Activated CD8-positive, alpha-beta memory T cell treated with anti-CD3 and anti-CD28 coated beads for 4 hours (primary cell): ENCODE measurements around the gene RYR3.
"Not testable (repeated sequence)": the region's sequence is repeated elsewhere in the genome, so short reads cannot be mapped to it uniquely, and the experiment has no call there.

ENCODE experiments used
- DNase-seq, 2 donors: peaks; one replicate each; pipeline ENCODE4 v3.0.0-alpha.2; 2020; ENCODE audit warnings: low read depth in 2 of 2

Gene RYR3

DNA sequence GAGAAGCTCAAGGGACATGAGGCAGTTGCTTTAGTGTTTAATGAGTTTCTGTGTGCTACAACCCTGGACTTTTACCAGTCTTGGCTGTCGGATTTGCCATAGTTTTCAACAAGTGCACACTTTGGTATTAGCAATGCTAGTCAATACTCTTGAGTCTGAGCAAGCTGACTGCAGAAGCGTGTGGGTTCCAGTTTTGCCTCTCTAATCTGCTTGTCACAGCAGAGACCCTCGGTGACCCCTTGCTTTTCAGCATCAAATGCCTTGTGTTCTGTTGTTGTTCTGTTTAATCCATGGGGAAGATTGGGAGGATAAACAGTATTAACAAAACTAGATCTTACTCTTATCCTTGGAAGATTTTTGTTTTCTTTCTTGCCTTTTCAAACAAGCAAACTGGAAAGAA lies 463.2 kb downstream of the RYR3 start:
- no peak for DNase-seq

DNA sequence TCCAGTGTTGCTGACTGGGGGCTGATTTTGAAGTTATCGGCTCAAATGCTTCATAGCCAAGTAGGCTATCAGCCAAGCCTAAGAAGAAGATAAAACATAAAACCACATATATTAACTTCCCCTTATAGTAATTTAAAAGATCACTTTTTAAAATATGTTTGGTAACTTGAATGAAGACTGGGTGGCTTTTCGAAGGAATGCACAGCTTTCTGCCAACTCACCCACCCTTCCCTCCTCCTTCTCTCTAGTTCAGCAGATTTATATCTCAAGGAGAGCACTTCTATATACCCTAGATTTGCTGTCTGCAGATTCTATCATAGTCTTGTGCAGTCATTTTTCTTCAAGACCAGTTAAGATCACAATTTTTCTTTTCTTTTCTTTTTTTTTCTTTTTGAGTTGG lies 468.1 kb downstream of the RYR3 start:
- DNase-seq: no peak

DNA sequence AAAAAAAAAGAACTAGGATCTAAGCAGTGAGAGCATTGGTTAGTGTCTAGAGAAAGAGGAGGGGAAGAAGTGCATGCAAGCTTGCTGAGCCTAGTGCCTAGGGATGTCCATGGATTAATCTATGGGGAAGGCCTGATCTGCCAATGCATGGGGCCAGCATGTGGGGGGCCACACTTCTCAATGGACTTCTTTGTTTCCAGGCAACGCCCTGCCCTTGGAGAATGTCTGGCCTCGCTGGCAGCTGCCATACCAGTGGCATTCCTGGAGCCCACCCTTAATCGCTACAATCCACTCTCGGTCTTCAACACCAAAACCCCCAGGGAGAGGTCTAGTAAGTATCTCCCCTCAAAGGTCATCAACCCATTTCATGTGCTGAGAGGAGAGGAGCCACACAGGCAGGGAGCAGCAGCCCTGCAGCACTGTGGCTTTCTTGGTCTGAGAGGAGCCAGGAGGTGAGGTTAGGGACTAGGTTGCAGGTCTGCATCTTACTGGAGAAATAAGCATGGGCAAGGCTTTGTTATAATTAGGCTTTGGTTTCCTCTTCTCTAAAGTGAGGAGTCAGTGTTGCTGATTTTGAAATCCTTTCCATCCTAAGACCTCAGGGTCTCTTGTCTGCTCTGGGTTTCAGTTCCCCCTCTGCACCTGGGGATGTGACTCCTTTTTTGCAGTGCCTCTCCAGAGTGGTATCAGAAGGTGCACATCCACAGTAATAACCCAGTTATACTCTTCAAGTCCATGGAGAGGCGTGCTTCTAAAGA lies 469.4 kb downstream of the RYR3 start:
- no peak for DNase-seq

DNA sequence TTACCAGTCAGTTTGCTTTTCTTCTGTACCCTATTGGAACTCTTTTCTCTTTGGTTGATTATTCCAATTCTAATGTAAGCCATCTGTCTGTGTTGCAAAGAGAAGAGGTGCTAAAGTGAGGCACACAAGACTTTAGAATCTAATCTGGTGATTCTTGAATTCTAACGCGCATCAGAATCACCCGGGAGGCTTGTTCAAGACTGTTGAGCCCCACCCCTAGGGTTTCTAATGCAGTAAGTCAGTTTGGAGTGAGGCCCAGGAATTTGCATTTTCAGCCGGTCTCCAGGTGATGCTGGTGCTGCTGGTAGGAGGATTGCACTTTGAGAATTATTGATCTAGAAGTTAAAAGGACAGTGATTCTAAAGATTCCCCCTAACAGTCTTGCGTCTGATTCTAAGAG lies 472.2 kb downstream of the RYR3 start:
- DNase-seq: no peak

DNA sequence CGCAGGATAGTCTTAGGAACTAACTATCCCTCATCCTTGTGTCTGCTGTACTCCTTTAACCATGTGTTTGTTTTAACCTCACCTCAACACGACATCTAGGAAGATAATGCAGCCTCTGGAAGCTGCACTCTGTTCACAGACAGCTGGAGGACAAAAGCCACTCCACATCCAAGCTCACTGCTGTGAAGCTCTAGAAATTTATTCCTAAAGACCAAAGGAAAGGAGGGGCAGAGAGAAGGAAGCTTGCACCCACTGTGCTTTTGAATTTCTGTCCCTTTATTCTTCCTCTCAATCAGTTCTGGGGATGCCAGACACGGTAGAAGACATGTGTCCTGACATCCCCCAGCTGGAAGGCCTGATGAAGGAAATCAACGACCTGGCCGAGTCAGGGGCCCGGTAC lies 474.6 kb downstream of the RYR3 start:
- DNase-seq: no peak

DNA sequence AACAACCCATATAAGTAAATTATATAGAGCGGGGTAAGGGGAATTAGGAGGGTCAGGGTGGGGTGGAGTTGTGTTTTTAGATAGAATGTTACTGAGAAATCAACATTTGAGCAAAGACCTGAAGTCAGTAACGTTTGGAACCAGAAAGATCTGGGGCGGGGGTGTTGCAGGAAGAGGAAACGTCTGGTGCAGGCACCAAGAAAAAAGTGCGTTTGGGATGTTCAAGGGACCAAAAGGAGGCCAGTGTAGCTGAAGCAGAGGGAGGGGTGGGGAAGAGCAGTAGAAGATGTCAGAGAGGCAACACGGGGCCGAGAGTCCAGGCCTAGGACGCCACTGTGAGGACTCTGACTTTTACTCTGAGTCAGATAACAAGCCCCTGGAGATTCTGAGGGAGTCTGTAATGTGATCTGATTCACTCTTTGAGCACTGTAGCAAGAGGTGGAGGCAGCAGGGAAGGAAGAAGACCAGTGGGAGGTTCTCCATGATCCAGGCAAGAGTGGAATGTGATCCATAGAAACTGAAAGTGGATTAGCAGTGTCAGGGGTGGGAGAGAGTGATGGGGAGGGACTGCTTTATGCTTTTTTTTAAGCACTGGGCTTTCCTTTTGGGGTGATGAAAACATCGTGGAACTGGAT lies 478.3 kb downstream of the RYR3 start:
- DNase-seq: no peak

DNA sequence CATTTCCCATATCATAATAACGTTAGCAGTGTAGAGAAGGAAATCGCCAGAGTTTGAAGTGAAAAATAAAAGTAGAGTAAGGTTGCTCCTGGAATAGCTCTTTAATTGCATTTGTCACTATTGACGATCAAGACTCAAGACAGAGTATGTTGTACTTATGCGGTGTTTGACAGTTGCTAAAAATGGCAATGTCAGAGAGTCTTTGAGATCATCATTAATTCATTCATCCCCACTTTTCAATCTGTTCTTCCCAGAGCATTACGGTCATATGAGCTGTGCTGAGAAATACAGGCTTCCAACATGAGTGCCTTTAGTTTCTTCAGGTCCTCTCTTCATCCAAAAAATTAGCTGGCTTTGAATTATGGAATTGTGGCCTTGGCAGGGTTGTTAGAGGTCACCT lies 483.7 kb downstream of the RYR3 start:
- no peak for DNase-seq

DNA sequence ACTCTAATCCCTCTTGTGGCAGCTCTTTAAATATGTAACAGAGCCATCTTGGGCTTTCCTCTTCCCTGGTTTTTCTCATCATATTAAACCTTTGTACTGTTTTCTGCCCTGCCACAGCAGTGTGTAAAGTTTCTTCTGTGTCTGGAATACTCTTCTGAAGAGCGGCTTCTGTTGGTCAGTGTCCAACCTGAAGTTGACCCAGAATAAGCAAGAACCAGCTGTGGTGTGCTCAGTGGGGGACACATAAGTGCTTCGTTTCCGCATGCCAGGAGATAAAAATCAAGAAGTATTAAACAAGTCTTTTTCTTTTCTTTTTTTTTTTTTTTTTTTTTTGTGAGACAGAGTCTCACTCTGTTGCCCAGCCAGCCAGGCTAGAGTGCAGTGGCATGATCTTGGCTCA lies 484.3 kb downstream of the RYR3 start:
- no peak for DNase-seq

DNA sequence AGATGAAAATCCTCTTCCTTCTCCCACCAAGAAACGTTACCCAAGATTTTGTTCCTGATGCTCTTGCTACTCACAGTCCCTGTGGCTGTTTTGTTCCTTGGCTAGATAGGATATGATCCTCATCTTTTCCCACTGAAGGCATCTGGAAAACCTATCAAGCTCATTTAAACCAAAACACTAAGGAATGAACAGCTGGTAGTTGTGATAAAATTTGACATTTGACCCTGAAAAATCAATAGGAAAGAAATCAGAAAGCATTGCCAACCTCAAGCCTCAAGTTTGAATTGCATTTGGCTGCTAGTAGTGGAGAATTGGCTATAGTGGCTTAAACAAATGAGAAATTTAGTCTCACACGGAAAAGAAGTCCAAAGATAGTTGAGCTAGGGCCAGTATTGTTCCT lies 486.9 kb downstream of the RYR3 start:
- DNase-seq: no peak

DNA sequence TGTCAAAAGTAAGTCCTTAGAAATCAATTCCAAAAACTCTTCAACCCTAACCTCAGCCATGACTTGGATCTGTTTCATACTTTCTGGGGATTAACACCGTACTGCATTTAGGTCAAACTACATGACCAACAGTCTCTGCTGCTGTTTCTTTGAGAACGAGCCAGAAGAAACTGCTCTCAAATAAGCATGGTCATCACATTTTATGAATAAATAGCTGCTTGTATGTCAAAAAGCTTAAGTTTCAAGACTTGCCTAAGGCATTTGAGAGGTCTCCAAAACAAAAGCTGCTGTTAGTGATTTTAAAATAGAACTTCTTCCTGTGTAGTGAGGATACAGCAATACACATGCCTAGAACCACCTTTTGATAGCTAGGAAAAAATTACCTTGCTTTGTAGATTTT lies 491.2 kb downstream of the RYR3 start:
- DNase-seq: no peak

DNA sequence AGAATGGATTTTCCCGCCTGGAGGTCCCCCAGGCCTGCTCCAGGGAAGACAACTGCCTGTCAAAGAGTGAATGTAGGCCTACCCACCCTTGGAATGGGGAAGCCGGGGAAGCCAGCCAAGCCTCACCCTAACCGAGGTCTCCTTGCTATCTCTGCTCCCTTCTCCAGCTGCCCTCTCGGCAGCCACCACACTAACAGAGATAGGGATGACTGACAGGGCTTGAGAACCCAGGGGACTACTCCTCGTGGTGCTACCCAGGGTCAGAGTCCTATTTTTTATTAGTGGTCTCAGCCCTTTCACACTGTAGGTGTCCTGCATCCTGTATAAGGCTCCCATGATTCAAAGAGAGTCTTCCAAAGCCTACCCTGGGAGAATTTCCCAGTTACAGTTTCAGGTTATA lies 496.9 kb downstream of the RYR3 start:
- DNase-seq: no peak

DNA sequence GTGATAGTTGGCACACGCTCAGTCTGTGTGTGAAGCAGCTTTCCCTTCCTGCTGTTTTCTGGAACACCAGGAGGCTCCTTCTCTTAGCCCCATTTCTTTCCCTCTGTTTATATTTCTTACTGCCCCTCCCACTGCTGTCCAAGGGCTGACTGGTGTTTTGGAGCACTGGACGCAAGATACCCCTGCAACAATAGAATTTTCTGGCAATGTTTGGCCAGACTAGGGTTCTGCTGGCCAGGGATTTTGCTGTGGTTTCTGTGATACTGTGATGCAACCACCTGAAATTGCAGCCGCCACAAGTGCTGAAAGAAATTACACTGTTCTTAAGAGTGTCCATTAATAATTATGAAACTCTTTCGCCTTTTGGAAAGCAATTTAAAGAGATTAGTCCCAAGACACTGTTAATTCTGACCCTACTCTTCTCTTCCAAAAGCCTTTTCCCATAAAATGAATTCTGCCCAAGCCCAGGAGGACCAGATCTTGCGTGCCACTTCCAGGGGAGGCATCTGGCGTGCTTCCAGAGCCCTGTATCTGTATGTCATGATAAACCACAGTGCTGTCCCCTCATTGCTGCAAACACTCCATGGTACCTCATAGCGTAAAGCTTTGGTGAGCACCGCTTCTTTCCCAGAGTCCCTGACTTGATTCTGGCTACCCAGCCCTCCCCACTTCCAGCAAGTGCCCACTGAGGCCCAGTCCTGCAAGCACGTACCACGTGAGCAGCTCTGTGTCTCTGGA lies 498.1 kb downstream of the RYR3 start:
- no peak for DNase-seq

DNA sequence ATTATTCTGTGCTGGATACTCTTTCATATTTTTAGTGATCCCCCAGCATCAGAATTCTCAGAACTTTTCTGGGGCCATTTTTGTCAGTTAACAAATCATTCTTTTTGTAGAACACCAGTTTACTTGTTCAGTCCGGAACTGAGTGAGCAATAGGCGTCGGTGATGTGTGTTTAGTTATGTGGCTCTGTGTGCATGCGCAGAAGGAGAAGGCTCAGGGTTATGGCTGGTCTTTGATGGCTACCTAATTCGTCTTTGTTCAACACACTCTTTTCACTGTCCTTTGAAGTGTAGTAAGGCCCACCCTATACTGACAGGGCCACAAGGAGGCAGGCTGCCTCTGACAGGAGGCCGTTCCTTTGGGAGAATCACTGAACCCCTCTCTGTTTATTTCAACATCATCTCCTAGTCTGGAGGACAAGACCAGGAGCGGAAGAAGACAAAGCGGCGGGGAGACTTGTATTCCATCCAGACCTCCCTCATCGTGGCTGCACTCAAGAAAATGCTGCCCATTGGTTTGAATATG lies 499.4 kb downstream of the RYR3 start:
- no peak for DNase-seq

DNA sequence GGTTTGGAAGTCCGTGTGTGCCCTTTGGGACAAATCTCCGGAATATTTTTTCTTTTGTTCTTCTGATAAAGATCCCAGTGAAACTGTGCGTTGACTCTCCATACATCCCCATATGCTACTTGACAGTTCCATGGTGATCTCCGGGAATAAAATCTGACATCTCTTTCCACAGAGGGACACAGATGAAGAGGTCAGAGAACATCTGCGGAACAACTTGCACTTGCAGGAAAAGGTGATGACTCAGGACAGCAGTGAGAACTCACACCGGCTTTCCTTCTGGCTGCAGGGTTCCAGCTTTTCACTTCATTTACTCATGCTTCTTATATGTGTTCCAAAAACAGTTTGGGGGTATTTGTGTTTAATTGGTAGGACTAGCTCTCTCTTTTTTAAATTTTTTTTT lies 500.0 kb downstream of the RYR3 start:
- no peak for DNase-seq

DNA sequence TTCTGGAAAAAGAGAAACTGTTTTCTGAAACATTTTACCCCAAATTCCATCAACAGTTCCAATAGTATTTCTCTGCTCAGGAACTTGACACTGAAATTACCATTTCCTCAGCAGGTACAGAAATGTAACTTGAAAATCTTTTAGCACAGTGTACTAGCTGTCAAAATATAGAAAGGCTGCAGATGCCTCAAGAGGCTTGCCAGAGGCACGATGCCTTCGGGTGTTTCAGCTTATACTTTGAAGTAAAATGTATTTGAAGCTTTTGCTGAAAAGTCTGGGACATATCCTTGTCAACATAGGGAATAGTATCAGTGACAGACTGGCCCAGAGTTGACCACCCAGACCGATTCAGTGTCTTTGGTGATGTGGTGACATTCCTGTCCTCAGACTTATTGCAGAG lies 503.1 kb downstream of the RYR3 start:
- DNase-seq: no peak

DNA sequence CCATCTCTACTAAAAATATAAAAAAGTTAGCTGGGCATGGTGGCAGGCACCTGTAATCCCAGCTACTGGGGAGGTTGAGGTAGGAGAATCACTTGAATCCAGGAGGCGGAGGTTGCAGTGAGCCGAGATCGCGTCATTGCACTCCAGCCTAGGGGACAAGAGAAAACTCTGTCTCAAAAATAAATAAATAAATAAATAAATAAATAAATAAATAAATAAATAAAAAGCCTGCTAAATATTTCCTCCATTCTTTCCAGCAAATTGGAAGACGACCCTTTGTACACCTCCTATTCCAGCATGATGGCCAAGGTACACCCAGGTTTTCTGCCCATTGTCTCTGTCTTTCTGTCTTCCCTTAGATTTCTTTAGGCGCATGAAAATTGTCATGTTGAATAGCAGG lies 508.7 kb downstream of the RYR3 start:
- DNase-seq: not testable (repeated sequence)

DNA sequence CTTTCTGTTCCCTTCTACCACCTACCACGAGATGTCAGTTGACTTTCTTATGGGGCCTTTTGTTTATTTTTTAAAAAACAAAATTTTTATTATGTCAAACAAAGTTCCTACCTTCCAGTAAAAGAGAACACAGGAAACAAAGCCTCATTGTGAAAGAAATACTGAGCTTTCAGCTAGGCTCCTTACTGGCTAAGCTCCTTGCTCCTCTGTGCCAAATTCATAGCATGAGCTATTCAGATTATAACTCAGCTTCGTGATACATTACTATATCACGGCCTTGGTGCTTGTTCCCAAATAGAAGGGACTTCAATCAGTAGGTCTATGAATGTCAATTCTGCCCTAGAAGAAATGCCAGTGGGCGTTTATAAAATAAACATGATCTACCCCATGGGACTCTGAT lies 511.7 kb downstream of the RYR3 start:
- no peak for DNase-seq

DNA sequence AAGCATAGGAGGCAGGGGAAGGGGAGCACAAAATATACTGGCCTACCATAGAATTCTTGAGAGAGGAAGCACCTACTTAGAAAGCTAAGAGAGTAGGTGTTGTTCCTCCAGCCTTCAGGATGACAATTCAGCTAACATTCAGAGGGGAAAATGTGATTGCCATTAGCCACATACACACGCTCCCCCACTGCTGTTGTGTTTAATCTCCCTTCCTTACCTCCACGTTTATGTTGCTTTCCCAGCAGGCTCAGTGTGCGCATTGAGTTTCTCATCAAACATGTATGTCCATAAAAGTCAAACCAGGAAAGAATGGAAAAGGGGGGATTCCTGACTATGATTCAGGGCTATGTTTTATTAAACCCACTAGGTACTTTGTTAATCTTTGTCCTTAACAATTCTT lies 512.4 kb downstream of the RYR3 start:
- no peak for DNase-seq

DNA sequence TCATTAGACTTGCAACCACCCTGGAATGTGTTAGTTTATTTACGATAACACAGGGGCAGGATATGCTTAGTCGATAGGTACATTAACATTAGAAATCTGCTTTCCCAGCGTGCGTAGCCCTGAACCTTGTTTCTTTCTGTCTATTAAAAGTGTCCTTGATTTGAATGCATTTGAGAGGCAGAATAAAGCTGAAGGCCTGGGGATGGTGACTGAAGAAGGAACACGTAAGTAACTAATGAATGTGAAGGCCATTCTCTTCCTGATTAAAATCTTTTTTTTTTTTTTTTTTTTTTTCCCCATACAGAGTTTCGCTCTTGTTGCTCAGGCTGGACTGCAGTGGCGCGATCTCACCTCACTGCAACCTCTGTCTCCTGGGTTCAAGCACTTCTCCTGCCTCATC lies 514.7 kb downstream of the RYR3 start:
- DNase-seq: no peak

DNA sequence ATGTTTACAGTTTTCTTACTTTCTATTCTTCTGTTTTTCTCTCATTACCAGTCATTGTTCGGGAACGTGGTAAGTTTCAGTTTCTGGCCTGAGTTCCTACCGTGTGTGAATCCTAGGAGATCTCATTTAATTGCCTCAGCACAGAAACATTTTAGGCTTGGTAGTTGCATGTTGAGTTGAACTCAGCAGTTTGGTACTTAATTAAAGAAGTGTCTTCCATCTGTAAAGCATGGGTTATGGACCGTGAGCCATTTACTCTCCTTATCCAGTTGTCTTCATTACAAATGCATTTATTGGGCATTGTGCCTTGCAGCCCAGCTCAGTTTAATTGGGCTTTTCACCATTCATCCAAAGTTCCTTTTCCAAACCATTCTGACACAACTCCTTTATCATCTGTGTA lies 515.4 kb downstream of the RYR3 start:
- no peak for DNase-seq

DNA sequence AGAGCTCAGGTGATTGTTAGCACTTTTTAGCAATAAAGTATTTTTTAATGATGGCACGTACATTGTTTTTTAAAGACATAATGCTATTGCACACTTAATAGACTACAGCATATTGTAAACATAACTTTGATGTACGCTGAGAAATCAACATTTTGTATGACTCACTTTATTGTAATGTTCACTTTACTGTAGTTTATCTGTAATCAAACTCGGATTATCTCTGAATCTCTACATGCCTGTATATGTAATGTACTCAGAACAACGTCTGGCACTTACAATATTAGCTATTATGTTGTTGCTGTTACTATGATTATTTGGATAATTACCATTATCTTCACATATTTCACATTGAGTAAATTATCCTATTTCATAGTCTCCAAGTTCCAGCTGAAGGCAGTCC lies 519.6 kb downstream of the RYR3 start:
- DNase-seq: no peak

DNA sequence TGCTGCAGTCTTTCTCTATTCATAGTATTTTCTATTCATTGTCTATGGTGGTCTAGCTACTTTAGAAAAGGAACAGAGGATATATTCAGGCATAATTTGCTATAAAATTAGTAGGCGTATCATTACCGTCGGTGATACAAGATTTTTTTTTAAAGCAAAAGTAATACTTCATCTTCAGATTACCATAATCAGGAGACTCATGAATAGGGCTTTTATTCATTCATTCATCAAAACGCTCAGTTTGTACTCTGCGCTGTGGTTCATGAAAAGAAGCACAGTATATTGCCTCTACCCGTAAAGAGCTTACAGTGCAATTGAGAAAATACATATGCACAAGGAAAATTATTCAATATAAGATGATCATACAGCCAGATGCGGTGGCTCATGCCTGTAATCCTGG lies 520.9 kb downstream of the RYR3 start:
- DNase-seq: no peak
